HG03139 (cell line): Measurements from ENCODE around the gene SLC26A9.

Experiments used
- ATAC-seq: cut with Tn5 transposase; IDR thresholded peaks from one replicate; pipeline ENCODE4 v1.9.1; 2021; ENCODE audit not compliant: unreplicated experiment

Gene SLC26A9, protein sequence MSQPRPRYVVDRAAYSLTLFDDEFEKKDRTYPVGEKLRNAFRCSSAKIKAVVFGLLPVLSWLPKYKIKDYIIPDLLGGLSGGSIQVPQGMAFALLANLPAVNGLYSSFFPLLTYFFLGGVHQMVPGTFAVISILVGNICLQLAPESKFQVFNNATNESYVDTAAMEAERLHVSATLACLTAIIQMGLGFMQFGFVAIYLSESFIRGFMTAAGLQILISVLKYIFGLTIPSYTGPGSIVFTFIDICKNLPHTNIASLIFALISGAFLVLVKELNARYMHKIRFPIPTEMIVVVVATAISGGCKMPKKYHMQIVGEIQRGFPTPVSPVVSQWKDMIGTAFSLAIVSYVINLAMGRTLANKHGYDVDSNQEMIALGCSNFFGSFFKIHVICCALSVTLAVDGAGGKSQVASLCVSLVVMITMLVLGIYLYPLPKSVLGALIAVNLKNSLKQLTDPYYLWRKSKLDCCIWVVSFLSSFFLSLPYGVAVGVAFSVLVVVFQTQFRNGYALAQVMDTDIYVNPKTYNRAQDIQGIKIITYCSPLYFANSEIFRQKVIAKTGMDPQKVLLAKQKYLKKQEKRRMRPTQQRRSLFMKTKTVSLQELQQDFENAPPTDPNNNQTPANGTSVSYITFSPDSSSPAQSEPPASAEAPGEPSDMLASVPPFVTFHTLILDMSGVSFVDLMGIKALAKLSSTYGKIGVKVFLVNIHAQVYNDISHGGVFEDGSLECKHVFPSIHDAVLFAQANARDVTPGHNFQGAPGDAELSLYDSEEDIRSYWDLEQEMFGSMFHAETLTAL

DNA sequence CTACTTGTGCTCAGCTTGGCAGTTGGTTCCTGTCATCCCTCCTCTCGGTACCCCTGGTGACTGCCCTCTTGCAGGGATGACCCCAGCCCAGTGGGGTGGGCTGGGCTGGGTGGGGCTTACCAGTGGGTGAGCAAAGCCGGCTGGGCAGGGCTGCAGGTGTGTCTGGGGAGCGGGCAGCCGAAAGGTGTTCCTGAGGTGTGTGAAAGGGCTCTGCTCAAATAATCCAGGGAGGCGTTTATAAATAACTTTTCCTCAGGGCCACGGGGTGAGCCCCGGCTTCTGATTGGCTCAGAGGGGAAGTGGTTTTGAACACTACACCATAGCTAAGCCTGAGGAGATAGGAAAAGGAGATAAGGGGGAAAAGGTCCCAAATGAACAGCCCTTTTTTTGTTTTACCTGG lies at the start of gene SLC26A9:
SLC26A9 (minus strand) TSS at position 212 of the 400 bp plus-strand sequence. CDS start 7,636 bp downstream, outside the sequence.
- no peak for ATAC-seq

DNA sequence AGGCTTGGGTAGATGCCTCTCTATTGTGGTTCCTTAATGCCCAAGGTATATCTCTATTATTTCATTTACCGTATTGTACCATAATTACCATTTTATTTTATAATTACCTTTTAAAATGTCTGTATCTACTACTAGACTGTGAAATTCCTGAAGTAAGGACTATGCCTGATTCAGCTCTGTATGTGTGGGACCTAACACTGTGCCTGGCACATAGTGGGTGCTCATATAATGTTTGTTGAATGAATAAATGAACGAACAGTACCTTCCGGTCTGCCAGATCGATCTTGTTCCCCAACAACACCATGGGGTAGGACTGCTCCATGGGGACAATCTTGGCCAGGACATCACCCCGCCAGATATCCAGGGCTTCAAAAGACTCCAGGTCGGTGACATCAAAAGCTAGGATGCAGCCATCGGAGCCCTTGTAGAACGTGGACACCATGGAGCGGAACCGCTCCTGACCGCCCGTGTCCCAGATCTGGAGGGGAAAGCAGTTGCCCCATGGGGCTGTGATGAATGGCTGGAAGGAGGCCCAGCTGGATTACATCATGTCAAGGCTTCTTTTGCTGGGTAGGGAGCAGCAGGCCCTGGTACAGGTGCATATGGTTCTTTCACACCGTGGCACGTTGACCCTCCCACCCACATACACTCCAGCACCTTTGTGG lies 49.1 kb upstream of the SLC26A9 start:
- ATAC-seq: no peak

DNA sequence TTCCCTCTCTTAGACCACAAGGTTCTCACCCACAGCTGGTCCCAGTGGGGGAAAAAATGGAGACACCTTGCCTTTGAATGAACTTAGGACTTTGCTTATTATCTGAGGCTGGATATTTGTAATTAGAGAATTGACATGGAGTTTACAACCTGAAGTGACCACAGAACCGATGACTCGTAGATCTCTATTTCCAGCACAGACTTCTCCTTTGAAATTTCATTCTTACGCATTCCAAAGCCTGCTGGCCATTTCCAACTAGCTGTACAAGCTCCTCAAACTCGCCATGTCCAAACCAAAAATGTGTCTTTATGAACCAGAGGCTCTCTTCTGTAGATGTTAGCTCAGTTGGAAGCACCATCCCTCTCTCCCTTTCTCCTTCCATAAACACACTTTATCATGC lies 48.0 kb upstream of the SLC26A9 start:
- no peak for ATAC-seq

DNA sequence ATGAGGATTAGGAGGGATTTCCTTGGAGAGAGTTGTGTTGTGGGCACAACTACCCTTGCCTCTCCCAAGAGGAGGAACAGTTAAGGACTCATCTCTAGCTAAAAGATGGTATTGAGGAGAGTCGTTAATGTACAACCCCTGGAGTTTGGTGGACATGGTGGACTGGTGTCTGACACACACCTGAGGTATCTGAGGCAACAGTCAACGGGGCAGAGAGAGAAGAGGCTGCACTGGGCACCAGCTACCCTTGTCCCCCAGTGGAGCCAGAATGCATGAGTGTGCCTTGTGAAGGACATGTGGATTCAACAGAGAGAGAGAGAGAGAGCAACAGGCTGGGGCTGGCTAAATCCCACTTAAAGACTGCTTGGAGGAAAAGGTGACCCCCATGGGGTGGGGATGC lies 47.0 kb upstream of the SLC26A9 start:
- ATAC-seq: no peak

DNA sequence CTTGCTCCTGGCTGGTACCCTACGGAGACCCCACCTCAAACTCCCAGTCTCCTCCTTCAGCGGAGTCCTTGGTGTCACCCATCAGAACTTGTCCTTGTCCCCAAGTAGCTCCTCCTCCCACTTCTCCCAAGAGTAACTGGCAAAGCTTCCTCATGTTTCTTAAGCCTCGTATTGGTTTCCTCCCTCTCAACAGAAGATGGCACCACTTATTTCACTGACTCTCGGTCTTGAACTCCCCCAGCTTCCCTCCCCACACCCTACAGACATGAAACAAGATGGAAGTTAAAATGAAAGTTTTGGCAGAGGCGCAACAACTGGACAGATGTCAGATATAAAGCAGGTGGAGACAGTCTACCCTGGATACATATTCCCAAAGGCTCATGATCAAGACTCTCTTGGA lies 46.5 kb upstream of the SLC26A9 start:
- ATAC-seq: no peak

DNA sequence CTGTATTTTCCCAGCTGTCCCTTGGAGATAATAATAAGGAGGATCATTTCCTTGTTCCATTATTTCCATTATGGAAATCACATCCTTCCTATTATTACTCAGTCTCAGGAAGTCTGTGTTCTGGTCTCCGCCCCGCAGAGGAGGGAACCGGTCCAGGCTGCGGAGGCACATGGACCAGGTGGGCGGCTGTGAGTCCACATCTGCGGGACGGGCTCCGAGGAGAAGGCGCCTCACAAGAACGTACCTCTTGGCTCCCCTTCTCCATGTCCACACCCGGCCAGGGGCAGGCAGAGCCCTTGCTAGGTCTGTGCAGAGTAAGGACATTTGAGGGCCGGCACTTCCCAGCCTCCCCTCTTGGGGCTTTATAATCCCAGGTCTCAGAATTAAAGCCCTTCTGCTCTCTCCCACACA lies 45.3 kb upstream of the SLC26A9 start:
- no peak for ATAC-seq

DNA sequence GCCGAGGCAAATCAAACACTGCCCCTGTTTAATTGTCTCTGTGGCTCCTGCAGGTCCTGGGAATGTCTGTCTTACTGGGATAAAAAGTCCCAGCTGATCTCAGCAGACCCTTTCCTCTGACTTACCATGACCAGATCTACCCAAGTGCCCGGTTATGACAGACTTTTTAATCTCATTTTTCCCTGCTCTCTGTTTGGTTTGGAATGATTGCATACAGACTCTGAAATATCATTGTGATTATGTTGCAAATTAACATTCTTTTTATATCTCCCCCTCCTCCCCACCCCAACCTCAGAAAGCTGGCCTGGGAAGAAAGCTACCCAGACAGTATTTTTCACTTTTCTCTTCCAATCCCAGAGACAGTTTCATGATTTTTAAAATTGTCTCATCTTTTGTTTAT lies 43.6 kb upstream of the SLC26A9 start:
- no peak for ATAC-seq

DNA sequence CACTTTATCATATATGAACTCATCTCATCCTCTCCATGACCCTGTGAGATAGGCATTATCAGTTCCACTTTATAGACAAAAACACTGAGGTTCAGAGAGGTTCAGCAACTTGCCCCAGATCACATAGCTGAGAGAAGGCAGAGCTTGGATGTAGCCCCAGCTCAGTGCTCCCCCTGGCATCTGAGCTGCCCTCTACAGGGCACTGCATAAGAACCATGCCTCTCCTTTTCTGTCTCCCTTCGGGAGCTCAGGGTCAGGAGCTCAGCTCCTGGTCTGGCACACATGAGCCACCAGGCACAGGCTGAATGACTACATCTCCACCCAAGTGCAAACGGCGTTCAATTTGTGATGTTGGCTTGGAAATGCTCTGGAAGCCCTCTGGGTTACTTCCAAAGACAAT lies 43.0 kb upstream of the SLC26A9 start:
- ATAC-seq: no peak

DNA sequence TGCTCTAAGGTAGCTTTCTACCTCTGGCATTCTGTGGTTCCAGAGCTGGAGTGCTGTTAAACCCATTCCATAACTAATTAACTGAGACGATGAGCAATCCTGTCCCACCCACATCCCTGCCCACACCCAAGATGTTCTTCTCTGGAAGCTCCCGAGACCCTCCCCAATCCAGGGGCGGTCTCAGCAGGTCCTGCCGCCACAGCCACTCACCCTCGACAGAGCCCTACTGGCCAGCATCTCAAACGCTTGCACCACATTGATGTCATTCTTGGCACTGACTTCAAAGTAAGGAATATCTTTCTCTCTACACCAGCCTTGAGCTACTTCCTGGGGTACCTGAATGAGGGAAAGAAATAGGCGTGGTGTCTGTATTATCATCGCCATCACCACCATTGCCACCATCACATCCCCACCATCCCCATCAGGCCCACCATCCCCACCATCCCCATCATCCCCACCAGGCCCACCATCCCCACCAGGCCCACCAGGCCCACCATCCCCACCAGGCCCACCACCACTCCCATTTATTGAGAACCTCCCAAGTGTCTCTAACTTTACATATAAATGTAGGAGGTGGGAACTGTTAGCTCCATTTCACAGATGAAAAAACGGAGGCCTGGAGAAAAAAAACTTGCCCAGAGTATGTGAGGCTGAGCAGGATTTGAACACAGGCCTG lies 42.2 kb upstream of the SLC26A9 start:
- no peak for ATAC-seq

DNA sequence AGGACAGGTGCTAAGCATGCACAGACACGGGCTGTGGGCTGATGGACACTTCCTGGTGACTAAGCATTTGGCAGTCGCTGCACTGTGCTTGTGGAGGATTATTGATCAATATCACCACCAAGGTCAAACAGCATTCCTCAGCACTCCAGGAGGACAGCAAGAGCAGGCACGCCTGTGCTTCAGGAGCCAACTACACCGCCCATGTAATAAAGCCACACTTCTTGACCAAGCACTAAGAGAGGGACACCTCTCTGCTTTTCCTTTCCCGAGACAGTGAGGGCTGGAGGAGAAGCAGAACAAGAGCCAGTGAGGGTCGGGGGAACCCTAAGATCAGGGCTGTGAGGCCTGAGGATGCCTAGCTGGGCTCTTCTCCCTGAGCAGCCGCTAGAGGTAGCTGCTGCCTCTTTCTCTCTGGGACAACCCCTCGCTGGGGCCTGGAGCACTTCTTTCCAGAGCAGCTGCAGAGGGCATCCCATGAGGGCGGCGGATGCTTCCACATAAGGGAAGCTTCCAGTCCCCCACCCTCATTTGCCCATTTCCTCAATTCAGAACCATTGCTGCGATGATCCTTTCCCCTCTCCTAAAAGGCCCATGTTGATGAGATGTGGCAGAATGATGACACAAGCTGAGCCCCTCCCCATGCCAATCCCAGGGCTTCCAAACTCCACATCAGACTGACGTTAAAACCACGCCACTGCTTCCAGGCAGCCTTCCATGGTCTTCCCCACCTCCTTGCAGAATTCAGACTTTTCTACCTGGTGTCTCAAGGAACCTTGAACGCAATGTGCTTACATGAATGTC lies 40.9 kb upstream of the SLC26A9 start:
- no peak for ATAC-seq

DNA sequence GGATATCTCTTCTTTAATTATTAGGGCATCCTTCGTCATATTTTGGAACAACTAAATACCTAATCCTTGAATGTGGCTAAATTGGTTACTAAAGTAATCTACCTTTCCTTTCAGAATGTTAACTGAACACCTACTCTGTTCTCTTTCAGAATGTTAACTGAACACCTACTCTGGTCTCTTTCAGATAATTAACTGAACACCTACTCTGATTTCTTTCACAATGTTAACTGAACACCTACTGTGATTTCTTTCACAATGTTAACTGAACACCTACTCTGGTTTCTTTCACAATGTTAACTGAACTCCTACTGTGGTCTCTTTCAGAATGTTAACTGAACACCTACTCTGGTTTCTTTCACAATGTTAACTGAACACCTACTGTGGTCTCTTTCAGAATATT lies 38.0 kb upstream of the SLC26A9 start:
- ATAC-seq: no peak

DNA sequence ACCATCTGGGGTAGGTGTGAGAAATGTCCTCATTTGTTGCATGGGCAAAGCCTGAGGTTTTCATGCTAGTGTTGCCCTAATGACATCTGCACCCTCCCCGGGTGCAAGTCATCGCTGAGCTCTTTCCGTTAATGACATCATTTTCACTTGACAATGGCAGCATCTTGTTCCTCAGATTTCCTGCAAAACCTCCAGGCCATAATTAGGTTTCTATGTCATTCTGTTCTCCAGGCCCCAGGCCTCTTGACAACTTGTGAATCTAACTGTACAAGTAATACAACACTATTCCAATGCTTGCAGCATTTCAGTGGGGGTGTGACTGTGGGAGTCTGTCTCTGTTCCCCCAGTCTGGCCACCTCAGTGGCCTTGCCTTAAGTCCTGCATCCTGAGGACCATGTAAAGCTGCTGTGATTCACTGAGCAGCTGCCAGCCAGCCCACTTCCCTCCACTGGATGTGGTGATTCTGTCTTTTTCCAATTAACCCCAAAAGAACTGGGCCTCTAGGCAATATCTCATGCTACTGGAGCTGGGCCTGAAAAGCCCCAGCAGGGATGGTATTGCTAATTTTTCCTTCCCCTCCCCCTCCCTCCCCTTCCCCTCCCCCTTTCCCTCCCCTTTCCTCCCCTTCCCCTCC lies 37.1 kb upstream of the SLC26A9 start:
- ATAC-seq: no peak

DNA sequence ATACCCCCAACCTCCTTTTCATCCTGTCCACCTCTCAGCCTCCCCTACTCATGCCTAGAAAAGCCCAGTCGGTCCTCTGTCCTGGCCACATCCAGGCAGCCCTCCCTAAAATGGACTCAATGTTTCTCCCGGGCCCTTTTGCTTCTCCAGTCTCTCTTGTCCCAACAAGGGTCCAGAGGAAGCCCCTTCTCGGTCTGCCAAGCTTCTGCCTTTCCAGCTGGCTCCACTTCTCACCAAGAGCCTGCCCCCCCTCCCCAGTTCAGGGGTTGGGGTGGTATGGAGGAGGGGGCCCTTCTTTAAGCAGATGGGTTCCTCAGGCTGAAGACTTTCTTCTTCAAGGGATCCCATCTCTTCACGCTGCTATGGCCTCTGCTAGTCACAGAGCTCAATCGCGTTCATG lies 36.0 kb upstream of the SLC26A9 start:
- no peak for ATAC-seq

DNA sequence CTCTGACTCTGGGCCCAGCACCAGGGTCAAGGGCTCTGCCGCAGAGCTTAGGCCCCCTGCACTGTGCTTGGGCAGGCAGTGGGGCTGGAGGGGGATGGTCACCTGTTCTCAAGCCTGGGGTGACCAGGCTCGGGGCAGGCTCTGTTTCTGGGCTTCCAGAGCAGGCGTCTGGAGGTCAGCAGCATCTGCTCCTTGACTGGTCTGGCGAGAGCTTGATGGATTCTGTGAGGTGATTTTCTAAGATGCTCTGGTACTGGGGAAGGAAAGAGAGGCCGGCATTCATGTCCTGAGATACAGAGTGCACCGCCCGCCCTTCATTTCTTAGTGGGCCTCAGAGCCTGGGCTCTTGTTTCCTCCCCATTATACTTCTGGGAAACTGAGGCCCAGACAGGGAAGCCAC lies 35.4 kb upstream of the SLC26A9 start:
- ATAC-seq: no peak

DNA sequence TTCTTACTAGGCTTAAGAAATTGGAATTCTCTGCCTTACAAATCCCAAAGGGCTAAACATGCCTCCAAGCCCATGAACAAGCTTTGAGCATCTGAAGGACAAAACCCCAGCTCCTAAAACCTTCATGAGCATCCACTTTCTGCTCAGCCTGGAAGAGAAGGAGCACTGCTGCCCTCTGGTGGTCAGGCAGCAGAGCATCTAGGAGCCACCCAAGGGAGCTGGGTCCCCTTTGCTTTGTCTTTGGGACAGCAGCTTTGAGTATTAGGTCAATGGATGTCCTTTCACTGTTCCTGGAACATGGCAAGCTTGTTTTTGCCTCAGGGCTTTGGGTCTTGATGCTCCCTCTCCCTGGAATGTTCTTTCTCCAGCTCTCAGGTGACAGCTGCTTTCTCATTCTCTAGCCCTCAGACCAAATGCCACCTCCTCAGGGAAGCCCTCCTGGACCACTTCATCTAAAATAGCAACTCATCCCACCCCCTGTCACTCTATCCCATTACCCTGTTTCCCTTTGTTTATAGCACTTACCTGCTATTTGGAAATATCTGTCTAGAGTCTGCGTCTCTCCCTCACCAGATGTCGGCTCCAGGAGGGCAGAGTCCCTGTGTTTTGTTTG lies 34.3 kb upstream of the SLC26A9 start:
- no peak for ATAC-seq

DNA sequence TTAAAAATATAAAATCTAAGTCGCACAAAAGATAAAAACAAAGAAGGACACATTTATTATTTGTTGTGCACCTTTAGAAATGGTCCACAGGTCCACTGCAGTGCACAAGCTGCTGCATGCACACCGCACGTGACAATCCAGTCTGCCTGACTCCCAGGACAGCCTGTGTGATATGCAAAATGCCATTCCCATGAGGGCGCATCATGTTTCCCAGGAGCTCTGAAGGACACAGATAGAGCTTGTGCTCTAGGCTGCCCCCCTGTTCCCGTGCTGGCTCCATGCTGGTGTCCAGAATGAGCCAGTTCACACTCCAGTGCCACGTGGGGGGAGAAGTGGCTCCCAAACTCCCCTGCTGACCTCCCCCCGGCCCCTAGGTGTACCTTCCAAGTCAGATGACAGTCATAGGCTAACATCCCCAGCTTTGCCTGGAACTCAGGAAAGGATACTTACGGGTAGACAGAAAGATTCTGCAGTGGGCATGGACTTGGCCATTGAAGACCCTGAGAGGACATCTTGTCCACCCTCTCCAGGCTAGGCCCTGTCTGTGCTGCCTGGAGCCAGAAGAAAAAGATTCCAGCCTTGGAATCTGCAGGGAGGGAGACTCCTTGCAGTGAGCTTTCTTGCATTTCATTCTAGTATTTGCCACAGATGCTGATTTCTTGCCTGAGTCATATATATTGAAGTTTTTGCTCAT lies 33.6 kb upstream of the SLC26A9 start:
- no peak for ATAC-seq

DNA sequence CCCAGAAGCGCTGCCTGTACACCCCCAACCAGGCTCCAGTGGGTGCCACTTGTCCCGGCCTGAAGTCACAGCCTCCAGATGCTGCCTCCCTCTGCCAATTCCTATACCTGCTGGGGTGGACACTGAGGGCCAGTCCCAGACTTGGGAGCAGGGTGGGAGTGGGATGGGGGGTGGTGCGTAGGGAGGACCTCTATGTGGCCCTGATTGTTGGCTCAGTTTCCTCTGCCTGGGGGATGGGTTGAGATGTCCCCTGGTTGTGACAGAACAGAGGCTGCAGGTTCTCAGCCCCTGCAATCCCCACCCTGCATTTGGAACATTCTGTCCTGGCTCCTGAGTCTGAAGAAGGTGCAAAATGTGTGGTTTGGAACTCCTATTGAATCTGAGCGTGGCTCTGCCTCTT lies 32.8 kb upstream of the SLC26A9 start:
- ATAC-seq: no peak

DNA sequence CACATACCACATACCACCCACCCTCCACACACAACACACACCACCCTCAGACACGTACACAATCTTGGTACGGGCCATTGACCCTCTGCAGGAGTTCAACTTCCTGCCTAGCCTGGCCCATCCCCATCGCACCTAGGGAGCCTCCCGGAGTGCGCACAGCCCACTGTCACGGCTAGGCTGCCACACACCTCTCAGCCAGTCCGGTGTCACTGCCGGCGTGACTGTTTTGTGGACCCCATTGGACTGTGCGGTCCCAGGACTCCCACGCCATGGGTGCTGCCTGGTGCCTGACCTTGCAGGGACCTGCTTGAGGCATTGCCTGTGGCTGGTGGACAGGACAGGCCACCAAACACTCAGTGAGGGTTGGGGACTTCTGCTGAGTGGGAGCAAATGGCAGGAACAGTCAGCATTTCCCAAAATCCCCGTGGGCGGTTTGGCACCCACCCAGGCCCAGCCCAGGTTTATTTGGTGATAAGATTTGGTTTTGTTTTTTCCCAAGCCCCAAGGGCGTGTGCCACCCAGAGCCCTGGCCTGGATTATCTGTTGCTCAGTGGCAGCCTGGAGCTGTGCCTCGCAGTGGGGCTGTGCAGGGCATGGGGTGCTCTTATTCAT lies 32.2 kb upstream of the SLC26A9 start:
- ATAC-seq: no peak

DNA sequence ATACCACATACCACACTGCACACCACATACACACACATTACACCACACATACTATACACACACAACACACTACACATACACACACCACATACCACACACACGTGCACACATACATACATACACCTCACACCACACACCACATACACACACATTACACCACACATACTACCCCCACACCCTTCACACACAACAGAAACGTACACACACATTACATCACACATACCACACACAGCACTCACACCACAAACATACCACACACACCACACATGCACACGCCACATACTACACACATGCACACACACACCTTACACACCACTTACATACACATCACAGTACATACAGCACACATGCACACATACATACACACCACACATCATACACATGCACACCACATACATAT lies 31.5 kb upstream of the SLC26A9 start:
- ATAC-seq: no peak
